OCI-LY3 (cell line): ENCODE results near the gene ADAMTS16.

ENCODE experiments used
- H2AFZ ChIP-seq: fragments of 200-600, 300-600 bp; shearing (Covaris generic); 2 replicates; pipeline ENCODE4 v1.6.0; 2014; ENCODE audit warnings: antibody characterized with exemption, low read depth, low read length
- H3K27ac ChIP-seq: fragments of 200-600, 300-600 bp; sonication (generic); 2 replicates; pipeline ENCODE4 v1.5.1; 2014; ENCODE audit warnings: mild to moderate bottlenecking, low read length, moderate library complexity, mixed read lengths
- H3K27me3 ChIP-seq: fragments of 200-600, 300-600 bp; sonication (generic); 2 replicates; pipeline ENCODE4 v1.6.1; 2014; ENCODE audit warnings: low read depth, low read length, mixed read lengths
- H3K36me3 ChIP-seq: fragments of 200-600, 300-600 bp; sonication (generic); replicated peaks from 2 replicates; pipeline ENCODE3; 2014; ENCODE audit warnings: low read depth, low read length, mixed read lengths
- H3K4me1 ChIP-seq: fragments of 300-600, 200-600 bp; sonication (generic); 2 replicates; pipeline ENCODE4 v1.6.1; 2014; ENCODE audit warnings: low read length, mixed read lengths
- H3K4me2 ChIP-seq: fragments of 200-600, 300-600 bp; sonication (generic); 2 replicates; pipeline ENCODE4 v1.6.1; 2014; ENCODE audit warnings: low read length, mixed read lengths
- H3K4me3 ChIP-seq: fragments of 300-600, 200-600 bp; sonication (generic); 2 replicates; pipeline ENCODE4 v1.5.1; 2014; ENCODE audit warnings: antibody characterized with exemption, mild to moderate bottlenecking, low read length, moderate library complexity
- H3K79me2 ChIP-seq: fragments of 300-600, 200-600 bp; shearing (Covaris generic); 2 replicates; pipeline ENCODE4 v1.6.1; 2014; ENCODE audit warnings: mild to moderate bottlenecking, low read length, mixed read lengths
- H3K9ac ChIP-seq: fragments of 300-600, 200-600 bp; shearing (Covaris generic); 2 replicates; pipeline ENCODE4 v1.6.0; 2014; ENCODE audit warnings: mild to moderate bottlenecking, low read length, moderate library complexity
- H3K9me3 ChIP-seq: fragments of 200-600, 300-600 bp; shearing (Covaris generic); 2 replicates; pipeline ENCODE4 v1.6.1; 2014; ENCODE audit warnings: low read length, mixed read lengths; ENCODE audit not compliant: insufficient read depth
- H4K20me1 ChIP-seq: fragments of 200-600, 300-600 bp; sonication (generic); 2 replicates; pipeline ENCODE4 v1.6.1; 2016; ENCODE audit warnings: low read length, mixed read lengths; ENCODE audit not compliant: insufficient read depth
- EZH2phosphoT487 ChIP-seq: fragments of 200-600 bp; shearing (Covaris generic); IDR thresholded peaks from 2 replicates; pipeline ENCODE4 v1.6.1; 2018; ENCODE audit warnings: antibody characterized with exemption, mixed run types, low read depth
- TF ChIP-seq, protein P1 (sequence below): fragments of 200-600, 300-600 bp; sonication (generic); IDR thresholded peaks from 2 replicates; pipeline ENCODE4 v1.5.1; 2014; ENCODE audit warnings: antibody characterized with exemption, low read length, low read depth

The ADAMTS16 gene, protein sequence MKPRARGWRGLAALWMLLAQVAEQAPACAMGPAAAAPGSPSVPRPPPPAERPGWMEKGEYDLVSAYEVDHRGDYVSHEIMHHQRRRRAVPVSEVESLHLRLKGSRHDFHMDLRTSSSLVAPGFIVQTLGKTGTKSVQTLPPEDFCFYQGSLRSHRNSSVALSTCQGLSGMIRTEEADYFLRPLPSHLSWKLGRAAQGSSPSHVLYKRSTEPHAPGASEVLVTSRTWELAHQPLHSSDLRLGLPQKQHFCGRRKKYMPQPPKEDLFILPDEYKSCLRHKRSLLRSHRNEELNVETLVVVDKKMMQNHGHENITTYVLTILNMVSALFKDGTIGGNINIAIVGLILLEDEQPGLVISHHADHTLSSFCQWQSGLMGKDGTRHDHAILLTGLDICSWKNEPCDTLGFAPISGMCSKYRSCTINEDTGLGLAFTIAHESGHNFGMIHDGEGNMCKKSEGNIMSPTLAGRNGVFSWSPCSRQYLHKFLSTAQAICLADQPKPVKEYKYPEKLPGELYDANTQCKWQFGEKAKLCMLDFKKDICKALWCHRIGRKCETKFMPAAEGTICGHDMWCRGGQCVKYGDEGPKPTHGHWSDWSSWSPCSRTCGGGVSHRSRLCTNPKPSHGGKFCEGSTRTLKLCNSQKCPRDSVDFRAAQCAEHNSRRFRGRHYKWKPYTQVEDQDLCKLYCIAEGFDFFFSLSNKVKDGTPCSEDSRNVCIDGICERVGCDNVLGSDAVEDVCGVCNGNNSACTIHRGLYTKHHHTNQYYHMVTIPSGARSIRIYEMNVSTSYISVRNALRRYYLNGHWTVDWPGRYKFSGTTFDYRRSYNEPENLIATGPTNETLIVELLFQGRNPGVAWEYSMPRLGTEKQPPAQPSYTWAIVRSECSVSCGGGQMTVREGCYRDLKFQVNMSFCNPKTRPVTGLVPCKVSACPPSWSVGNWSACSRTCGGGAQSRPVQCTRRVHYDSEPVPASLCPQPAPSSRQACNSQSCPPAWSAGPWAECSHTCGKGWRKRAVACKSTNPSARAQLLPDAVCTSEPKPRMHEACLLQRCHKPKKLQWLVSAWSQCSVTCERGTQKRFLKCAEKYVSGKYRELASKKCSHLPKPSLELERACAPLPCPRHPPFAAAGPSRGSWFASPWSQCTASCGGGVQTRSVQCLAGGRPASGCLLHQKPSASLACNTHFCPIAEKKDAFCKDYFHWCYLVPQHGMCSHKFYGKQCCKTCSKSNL

DNA sequence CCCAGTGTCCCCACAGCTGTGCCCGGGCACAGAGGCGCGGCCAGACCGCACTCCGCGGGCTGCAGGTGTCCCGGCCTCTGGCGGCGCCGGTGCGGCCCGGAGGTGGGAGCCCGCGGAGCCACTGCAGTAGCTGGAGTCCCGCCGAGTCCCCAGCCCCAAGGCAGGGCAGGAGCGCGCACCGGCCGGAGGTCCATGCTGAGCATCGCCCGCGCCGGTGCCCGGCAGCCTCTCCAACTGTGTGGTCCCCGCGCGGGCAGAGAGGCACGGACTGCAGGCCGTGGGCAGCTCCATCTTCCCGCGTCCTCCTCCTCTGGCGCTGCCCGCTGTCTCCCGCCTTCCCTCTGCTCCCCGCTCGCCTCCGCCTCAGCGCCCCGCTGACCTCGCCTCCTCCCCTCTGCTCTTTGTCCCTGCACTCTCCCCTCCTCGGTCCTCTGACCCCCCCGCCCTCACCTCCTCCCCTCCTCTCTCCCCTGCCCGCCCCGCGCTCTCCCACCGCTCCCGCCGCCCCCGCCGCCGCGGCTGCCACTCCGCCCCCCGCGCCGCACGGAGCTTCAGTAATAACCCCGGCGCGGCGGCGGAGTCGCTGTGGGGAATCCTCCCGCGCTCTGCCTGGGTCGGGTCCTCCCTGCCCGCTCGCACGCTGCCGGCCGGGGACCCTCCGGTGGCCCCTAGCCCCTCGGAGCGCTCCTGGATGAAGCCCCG, at the start of gene ADAMTS16:
Gene ADAMTS16 (plus strand): TSS at position 554 of the 702 bp plus-strand sequence. CDS start 138 bp downstream, at position 692.
- H3K79me2 ChIP-seq, result no peaks in the 10 kb centered on the region
- H3K27me3 ChIP-seq, result no peaks in the 10 kb centered on the region
- no peaks in the 10 kb centered on the region for H3K9me3 ChIP-seq
- H3K27ac ChIP-seq, result no peak within 1 kb of the TSS
- H3K4me3 ChIP-seq, result no peak within 1 kb of the TSS
- no peaks in the 10 kb centered on the region for H4K20me1 ChIP-seq
- H3K9ac ChIP-seq, result no peak within 1 kb of the TSS
- TF ChIP-seq, protein P1, sequence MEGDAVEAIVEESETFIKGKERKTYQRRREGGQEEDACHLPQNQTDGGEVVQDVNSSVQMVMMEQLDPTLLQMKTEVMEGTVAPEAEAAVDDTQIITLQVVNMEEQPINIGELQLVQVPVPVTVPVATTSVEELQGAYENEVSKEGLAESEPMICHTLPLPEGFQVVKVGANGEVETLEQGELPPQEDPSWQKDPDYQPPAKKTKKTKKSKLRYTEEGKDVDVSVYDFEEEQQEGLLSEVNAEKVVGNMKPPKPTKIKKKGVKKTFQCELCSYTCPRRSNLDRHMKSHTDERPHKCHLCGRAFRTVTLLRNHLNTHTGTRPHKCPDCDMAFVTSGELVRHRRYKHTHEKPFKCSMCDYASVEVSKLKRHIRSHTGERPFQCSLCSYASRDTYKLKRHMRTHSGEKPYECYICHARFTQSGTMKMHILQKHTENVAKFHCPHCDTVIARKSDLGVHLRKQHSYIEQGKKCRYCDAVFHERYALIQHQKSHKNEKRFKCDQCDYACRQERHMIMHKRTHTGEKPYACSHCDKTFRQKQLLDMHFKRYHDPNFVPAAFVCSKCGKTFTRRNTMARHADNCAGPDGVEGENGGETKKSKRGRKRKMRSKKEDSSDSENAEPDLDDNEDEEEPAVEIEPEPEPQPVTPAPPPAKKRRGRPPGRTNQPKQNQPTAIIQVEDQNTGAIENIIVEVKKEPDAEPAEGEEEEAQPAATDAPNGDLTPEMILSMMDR, result no peak
- no peak for TF ChIP-seq EZH2phosphoT487
- no peak within 1 kb of the TSS for H2AFZ ChIP-seq
- H3K4me2 ChIP-seq, result no peak within 1 kb of the TSS
- no peaks in the 10 kb centered on the region for H3K36me3 ChIP-seq
- H3K4me1 ChIP-seq, result no peaks in the 10 kb centered on the region

DNA sequence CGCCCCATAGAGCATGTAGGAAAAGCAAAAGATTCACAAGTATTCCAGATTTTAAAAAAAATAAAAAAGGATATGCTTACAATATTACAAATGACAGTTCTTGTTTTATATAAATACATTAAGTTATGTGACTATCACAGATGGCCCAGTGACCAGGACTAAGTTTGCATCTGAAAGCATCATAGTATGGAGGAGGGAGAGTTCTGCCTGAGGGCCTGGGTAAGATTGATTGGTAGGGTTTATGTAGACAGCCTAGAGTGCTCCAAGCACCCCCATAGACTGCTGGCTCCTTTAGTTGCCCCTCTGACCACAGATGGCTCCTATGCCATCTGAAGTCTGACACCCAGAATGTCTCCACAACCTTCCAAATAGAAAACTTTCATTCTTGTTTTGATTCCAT, 48.0 kb upstream of the ADAMTS16 start:
- Histone ChIP-seq H3K79me2 (no peaks in the 10 kb centered on the region), H3K36me3 (no peaks in the 10 kb centered on the region), H3K9me3 (no peaks in the 10 kb centered on the region), H3K4me3 (no peak overlapping the region), H3K27me3 (no peaks in the 10 kb centered on the region), H3K4me2 (no peak overlapping the region), H2AFZ (no peak overlapping the region), H4K20me1 (no peaks in the 10 kb centered on the region), H3K27ac (no peak overlapping the region), H3K9ac (no peak overlapping the region), H3K4me1 (peaks cover 32% of the 10 kb centered on the region)
- TF ChIP-seq, protein P1, result no peak
- no peak for TF ChIP-seq EZH2phosphoT487

DNA sequence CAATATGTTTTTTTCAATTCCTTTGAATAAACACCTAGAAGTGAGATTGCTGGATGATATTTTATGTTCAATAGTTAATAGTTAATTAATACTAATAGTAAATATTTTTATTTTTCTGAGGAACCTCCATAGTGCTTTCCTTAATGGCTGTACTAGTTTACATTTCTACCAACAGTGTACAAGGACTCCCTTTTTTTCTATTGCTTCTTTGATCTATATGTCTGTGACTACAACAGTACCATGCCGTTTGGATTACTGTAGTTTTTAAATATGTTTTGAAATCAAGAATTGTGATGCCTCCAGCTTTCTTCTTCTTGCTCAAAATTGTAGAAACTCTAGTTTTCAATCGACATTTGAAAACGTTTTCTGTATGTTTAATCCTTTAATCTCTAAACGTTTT, 39.5 kb upstream of the ADAMTS16 start:
- Histone ChIP-seq H3K9ac (no peak overlapping the region), H3K4me3 (no peak overlapping the region), H3K9me3 (no peaks in the 10 kb centered on the region; the same call in 1 of the 2 replicates), H4K20me1 (no peaks in the 10 kb centered on the region), H3K4me1 (no peaks in the 10 kb centered on the region), H3K36me3 (no peaks in the 10 kb centered on the region), H3K79me2 (no peaks in the 10 kb centered on the region), H3K27ac (no peak overlapping the region), H3K4me2 (no peak overlapping the region), H2AFZ (no peak overlapping the region), H3K27me3 (no peaks in the 10 kb centered on the region)
- TF ChIP-seq EZH2phosphoT487, result no peak
- TF ChIP-seq, protein P1, result no peak
